Hepatocyte (in vitro differentiated cells): Measurements from ENCODE around the gene COL20A1. TPM values are rescaled to one million over a fixed set of nuclear protein-coding genes. Genes with fewer than 3 reads are reported as not detected.

ENCODE experiments used
- DNase-seq: peaks from one replicate; pipeline ENCODE4 v3.0.0-alpha.2; 2016; ENCODE audit warnings: low spot score
- H2AFZ ChIP-seq: fragments of 200-600 bp; sonication (generic); 2 replicates; pipeline ENCODE4 v1.6.0; 2016; ENCODE audit warnings: antibody characterized with exemption, mild to moderate bottlenecking
- H3K27ac ChIP-seq: fragments of 200-600 bp; sonication (generic); 2 replicates; pipeline ENCODE4 v1.5.1; 2016; ENCODE audit warnings: mild to moderate bottlenecking
- H3K27me3 ChIP-seq: fragments of 200-600 bp; sonication (generic); 2 replicates; pipeline ENCODE4 v1.6.1; 2016
- H3K36me3 ChIP-seq: fragments of 200-600 bp; sonication (generic); replicated peaks from 2 replicates; pipeline ENCODE4 v1.5.1; 2016; ENCODE audit warnings: low read depth; ENCODE audit not compliant: insufficient read depth
- H3K4me1 ChIP-seq: fragments of 200-600 bp; sonication (generic); 2 replicates; pipeline ENCODE4 v1.5.1; 2016; ENCODE audit warnings: mild to moderate bottlenecking, moderate library complexity; ENCODE audit not compliant: insufficient read depth
- H3K4me2 ChIP-seq: fragments of 200-600 bp; sonication (generic); 2 replicates; pipeline ENCODE4 v1.6.0; 2016
- H3K4me3 ChIP-seq: fragments of 200-600 bp; sonication (generic); 2 replicates; pipeline ENCODE4 v1.5.1; 2016; ENCODE audit warnings: mild to moderate bottlenecking
- H3K79me2 ChIP-seq: fragments of 200-600 bp; sonication (generic); 2 replicates; pipeline ENCODE4 v1.6.0; 2017; ENCODE audit warnings: mild to moderate bottlenecking
- H3K9me2 ChIP-seq: fragments of 200-600 bp; sonication (generic); replicated peaks from 2 replicates; pipeline ENCODE4 v1.6.0; 2017; ENCODE audit warnings: mild to moderate bottlenecking; ENCODE audit not compliant: insufficient read depth
- H3K9me3 ChIP-seq: fragments of 200-600 bp; sonication (generic); 2 replicates; pipeline ENCODE4 v1.5.1; 2016; ENCODE audit warnings: low read depth, mild to moderate bottlenecking
- H4K20me1 ChIP-seq: fragments of 200-600 bp; sonication (generic); 2 replicates; pipeline ENCODE4 v1.6.0; 2016; ENCODE audit warnings: mild to moderate bottlenecking; ENCODE audit not compliant: insufficient read depth, poor library complexity, severe bottlenecking
- EZH2 ChIP-seq: fragments of 200-600 bp; sonication (generic); IDR thresholded peaks from 2 replicates; pipeline ENCODE4 v1.6.1; 2016; ENCODE audit warnings: antibody characterized with exemption, mild to moderate bottlenecking, borderline replicate concordance
- EZH2phosphoT487 ChIP-seq: fragments of 200-600 bp; sonication (generic); IDR thresholded peaks from one replicate; pipeline ENCODE4 v1.6.1; 2018; ENCODE audit warnings: antibody characterized with exemption, mild to moderate bottlenecking, low read depth, moderate library complexity; ENCODE audit not compliant: unreplicated experiment, severe bottlenecking
- WGBS: methylation state at CpG from one replicate; pipeline ENCODE4 v1.1.6; 2016; ENCODE audit warnings: low lambda C conversion rate; ENCODE audit errors: missing lambda C conversion rate; 5-methylcytosine and 5-hydroxymethylcytosine counted together
- polyA plus RNA-seq: library from polyadenylated mRNA; unstranded; fragments of >200 nt; fragmentation: Nextera tagmentation; extraction: Ambion mirVana; gene quantifications from 2 replicates; pipeline ENCODE4 v1.2.1, GENCODE V29; 2016
- total RNA-seq: library from RNA; depleted of rRNA; stranded (reverse); fragments of >200 nt; gene quantifications from 2 replicates; pipeline ENCODE4 v1.2.3, GENCODE V29; 2014
- TF ChIP-seq, protein P1 (sequence below): fragments of 200-600 bp; sonication (generic); IDR thresholded peaks from 2 replicates; pipeline ENCODE4 v1.5.1; 2016; ENCODE audit warnings: antibody characterized with exemption, mild to moderate bottlenecking; ENCODE audit not compliant: poor library complexity

The COL20A1 gene
- total and polyA plus RNA-seq, 2 experiments from 2014 or later = not detected

DNA sequence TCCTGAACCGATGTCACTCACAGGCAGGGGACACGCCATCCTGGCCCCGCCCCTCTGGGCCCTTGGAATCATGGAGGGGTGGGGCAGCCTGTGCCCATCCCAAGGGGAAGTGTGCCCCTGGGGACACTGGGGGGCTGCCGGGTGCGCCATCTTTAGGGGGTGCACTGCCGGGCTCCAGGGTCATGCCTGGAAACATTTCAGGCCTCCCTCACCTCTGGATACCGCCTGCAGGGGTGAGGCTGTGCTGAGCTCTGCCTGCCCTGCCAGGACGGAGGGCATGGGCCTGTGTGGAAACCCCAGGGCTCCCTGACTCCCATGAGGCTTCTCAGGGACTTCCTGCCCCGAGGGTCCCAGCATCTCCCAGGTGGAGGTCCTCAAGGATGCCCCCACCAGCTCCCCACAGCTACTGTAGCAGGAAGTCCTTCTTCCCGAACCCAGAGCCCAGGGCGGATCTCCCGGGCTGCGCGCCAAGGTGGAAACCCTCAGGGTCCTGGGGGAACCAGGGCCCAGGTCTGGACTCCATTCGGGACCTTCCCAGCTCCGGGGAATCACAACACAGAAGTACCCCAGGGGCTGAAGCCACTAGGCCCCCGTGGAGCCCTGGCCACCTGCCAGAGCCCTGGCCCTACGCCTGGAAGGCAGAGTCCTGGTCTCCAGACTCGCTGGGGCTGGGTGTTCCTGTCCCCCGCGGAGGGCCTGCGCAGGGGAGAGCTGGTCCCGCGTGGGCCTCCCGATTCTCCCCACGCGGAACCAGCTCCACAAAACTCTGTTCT, 52.5 kb downstream of the COL20A1 start:
- H3K27me3 ChIP-seq = no peaks in the 10 kb centered on the region
- TF ChIP-seq, protein P1, sequence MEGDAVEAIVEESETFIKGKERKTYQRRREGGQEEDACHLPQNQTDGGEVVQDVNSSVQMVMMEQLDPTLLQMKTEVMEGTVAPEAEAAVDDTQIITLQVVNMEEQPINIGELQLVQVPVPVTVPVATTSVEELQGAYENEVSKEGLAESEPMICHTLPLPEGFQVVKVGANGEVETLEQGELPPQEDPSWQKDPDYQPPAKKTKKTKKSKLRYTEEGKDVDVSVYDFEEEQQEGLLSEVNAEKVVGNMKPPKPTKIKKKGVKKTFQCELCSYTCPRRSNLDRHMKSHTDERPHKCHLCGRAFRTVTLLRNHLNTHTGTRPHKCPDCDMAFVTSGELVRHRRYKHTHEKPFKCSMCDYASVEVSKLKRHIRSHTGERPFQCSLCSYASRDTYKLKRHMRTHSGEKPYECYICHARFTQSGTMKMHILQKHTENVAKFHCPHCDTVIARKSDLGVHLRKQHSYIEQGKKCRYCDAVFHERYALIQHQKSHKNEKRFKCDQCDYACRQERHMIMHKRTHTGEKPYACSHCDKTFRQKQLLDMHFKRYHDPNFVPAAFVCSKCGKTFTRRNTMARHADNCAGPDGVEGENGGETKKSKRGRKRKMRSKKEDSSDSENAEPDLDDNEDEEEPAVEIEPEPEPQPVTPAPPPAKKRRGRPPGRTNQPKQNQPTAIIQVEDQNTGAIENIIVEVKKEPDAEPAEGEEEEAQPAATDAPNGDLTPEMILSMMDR = no peak
- TF ChIP-seq EZH2 (no peak), EZH2phosphoT487 (no peak)

DNA sequence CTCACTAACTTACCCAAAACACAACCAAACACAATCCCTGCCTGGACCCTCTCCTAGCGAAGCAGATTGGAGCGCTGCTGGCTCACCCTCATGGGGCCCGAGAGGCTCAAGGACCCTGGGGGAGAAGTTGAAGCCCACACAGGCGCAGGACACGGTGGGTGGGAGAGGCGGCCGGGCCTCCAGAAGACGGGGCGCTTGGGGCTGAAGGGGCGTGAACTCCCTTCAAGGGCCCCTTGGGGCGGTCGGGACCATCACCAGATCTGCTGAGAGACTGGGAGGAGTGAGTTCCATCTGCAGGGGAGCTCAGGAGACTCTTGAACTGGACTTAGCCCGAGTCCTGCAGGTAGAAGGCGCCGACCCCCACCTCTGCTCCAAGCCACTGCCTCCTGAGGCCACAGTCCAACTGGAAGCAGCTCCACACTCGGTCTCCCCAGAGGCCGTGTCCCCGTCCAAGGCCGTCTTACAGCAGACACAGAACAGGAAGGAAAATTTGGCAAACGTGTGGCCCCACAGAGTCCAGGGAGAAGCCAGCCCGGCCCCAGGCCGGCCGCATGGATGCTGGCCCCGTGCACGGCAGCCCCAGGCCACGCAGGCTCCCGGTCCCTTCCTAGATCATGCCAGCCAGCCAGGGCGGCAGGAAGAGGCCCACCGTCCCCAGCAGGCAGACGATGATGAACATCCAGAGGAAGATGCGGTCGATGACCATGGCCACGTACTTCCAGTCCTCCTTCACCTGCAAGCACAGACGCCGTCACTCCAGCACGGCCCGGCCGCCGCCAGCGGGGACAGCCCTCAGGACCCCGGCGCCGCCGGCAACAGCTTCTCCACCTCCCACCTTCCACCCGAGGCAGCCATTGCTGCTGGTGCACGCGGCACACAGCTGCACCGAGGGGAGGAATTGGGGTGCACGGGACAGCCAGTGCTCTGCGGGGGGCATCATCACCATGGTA, 53.4 kb downstream of the COL20A1 start:
- Histone ChIP-seq H3K36me3 (no peaks in the 10 kb centered on the region), H3K79me2 (no peaks in the 10 kb centered on the region), H3K9me3 (no peaks in the 10 kb centered on the region), H3K9me2 (no peaks in the 10 kb centered on the region), H3K4me3 (no peak overlapping the region), H3K4me1 (no peaks in the 10 kb centered on the region), H3K4me2 (no peak overlapping the region), H3K27me3 (no peaks in the 10 kb centered on the region), H2AFZ (no peak overlapping the region), H3K27ac (no peak overlapping the region), H4K20me1 (no peaks in the 10 kb centered on the region)
- 88% methylated on average over 50 of the region's 50 CpGs for WGBS
- DNase-seq = no peak
- TF ChIP-seq, protein P1 = no peak
- TF ChIP-seq EZH2 (no peak), EZH2phosphoT487 (no peak)

More for the DNA sequence above, 52.5 kb downstream of the COL20A1 start:
- no peak overlapping the region for H3K4me2 ChIP-seq
- H3K4me1 ChIP-seq = no peaks in the 10 kb centered on the region
- H3K79me2 ChIP-seq = no peaks in the 10 kb centered on the region
- no peak overlapping the region for H3K27ac ChIP-seq
- no peak for DNase-seq
- 92% methylated on average over 27 of the region's 27 CpGs for WGBS
- no peak overlapping the region for H2AFZ ChIP-seq
- no peaks in the 10 kb centered on the region for H3K9me3 ChIP-seq
- no peak overlapping the region for H3K4me3 ChIP-seq
- H3K36me3 ChIP-seq = no peaks in the 10 kb centered on the region
- H3K9me2 ChIP-seq = no peaks in the 10 kb centered on the region
- H4K20me1 ChIP-seq = no peaks in the 10 kb centered on the region

DNA sequence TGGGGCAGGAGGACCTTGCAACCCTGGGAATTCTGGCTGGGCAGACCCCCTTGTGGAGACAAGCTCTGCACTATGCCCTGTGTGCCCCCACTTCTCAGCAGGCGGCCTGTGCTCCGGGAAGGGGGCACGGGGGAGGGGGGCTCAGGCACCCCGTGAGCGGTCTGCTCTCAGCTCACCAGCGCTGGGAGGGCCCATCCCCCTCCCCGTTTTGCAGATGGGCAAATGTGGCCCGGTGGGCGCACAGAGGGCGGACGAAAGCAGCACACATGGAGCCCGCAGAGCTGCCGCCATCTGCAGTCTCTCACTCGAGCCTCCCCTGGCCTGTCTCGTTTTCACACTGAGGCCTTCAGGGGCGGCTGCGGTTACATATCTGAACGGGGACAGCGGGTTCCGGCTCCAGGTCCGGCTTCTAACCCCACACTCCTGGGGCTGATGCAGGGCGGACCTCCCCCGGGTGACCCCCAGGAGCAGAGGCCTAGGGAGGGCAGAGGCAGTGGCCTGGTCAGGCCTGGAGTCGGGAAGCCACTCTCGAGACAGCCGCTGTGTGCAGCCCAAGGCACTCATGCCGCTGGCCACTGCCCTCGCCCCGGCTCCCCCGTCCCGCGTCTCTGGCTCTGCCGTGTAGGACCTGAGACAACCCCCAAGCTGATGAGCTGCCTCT, 54.2 kb downstream of the COL20A1 start:
- H2AFZ ChIP-seq = no peak overlapping the region
- no peaks in the 10 kb centered on the region for H3K4me1 ChIP-seq
- H3K79me2 ChIP-seq = no peaks in the 10 kb centered on the region
- H3K9me3 ChIP-seq = no peaks in the 10 kb centered on the region
- no peaks in the 10 kb centered on the region for H4K20me1 ChIP-seq
- no peaks in the 10 kb centered on the region for H3K27me3 ChIP-seq
- no peak overlapping the region for H3K27ac ChIP-seq
- no peak overlapping the region for H3K4me2 ChIP-seq
- H3K9me2 ChIP-seq = no peaks in the 10 kb centered on the region
- no peaks in the 10 kb centered on the region for H3K36me3 ChIP-seq
- H3K4me3 ChIP-seq = no peak overlapping the region
- no peak for DNase-seq
- 89% methylated on average over 32 of the region's 33 CpGs for WGBS
- no peak for TF ChIP-seq EZH2
- TF ChIP-seq, protein P1 = no peak
- TF ChIP-seq EZH2phosphoT487 = no peak
